Neural progenitor cell (in vitro differentiated cells): Measurements from ENCODE around the gene BATF2. TPM values are rescaled to one million over a fixed set of nuclear protein-coding genes. Genes with fewer than 3 reads are reported as not detected.

Source experiments
- DNase-seq: peaks from one replicate; pipeline ENCODE4 v3.0.0-alpha.2; 2016; ENCODE audit warnings: low spot score
- H2AFZ ChIP-seq: fragments of 200-600 bp; sonication (generic); replicated peaks from 2 replicates; pipeline ENCODE4 v1.6.1; 2016; ENCODE audit warnings: antibody characterized with exemption
- H3F3A ChIP-seq: fragments of 200-600 bp; sonication (generic); 2 replicates; pipeline ENCODE4 v1.6.1; 2016; ENCODE audit warnings: antibody characterized with exemption, low read depth
- H3K27ac ChIP-seq: fragments of 200-600 bp; sonication (generic); 2 replicates; pipeline ENCODE4 v1.5.1; 2016; ENCODE audit warnings: mild to moderate bottlenecking
- H3K27me3 ChIP-seq: fragments of 200-600 bp; sonication (generic); 2 replicates; pipeline ENCODE4 v1.6.1; 2016; ENCODE audit warnings: mild to moderate bottlenecking, moderate library complexity
- H3K36me3 ChIP-seq: fragments of 200-600 bp; sonication (generic); 2 replicates; pipeline ENCODE4 v1.5.1; 2016
- H3K4me1 ChIP-seq: fragments of 200-600 bp; sonication (generic); 2 replicates; pipeline ENCODE4 v1.6.1; 2016; ENCODE audit warnings: mixed run types
- H3K4me2 ChIP-seq: fragments of 200-600 bp; sonication (generic); 2 replicates; pipeline ENCODE4 v1.6.1; 2016
- H3K4me3 ChIP-seq: fragments of 200-600 bp; sonication (generic); 2 replicates; pipeline ENCODE4 v1.5.1; 2016
- H3K79me2 ChIP-seq: fragments of 200-600 bp; sonication (generic); 2 replicates; pipeline ENCODE4 v1.6.1; 2016; ENCODE audit warnings: low read depth
- H3K9ac ChIP-seq: fragments of 200-600 bp; sonication (generic); 2 replicates; pipeline ENCODE4 v1.6.1; 2016
- H3K9me3 ChIP-seq: fragments of 200-600 bp; sonication (generic); 2 replicates; pipeline ENCODE4 v1.5.1; 2016; ENCODE audit warnings: low read depth
- H4K20me1 ChIP-seq: fragments of 200-600 bp; sonication (generic); 2 replicates; pipeline ENCODE4 v1.6.1; 2016; ENCODE audit warnings: low read depth
- H3K27ac Mint-ChIP-seq: 3 replicates; pipeline ENCODE4 v1.8.0; 2021; ENCODE audit warnings: mixed read lengths
- H3K27me3 Mint-ChIP-seq: 2 replicates; pipeline ENCODE4 v1.8.0; 2022; ENCODE audit warnings: low read depth, mild to moderate bottlenecking, inconsistent platforms, moderate library complexity, mixed read lengths; ENCODE audit not compliant: insufficient read depth
- H3K36me3 Mint-ChIP-seq: 3 replicates; pipeline ENCODE4 v1.8.0; 2021; ENCODE audit warnings: mixed read lengths
- H3K4me1 Mint-ChIP-seq: 3 replicates; pipeline ENCODE4 v1.8.0; 2021; ENCODE audit warnings: mixed read lengths
- H3K4me3 Mint-ChIP-seq: 3 replicates; pipeline ENCODE4 v1.8.0; 2021; ENCODE audit warnings: mild to moderate bottlenecking, moderate library complexity, mixed read lengths
- H3K9me3 Mint-ChIP-seq: 3 replicates; pipeline ENCODE4 v1.8.0; 2020; ENCODE audit warnings: mixed read lengths
- CTCF ChIP-seq: fragments of 200-600 bp; sonication (generic); IDR thresholded peaks from 2 replicates; pipeline ENCODE4 v1.5.1; 2017; ENCODE audit warnings: antibody characterized with exemption, mild to moderate bottlenecking
- EZH2 ChIP-seq: fragments of 200-600 bp; sonication (generic); IDR thresholded peaks from 2 replicates; pipeline ENCODE4 v1.6.1; 2017; ENCODE audit warnings: antibody characterized with exemption, mild to moderate bottlenecking, moderate library complexity
- EZH2phosphoT487 ChIP-seq: fragments of 200-600 bp; sonication (generic); IDR thresholded peaks from 2 replicates; pipeline ENCODE4 v1.6.1; 2017; ENCODE audit warnings: antibody characterized with exemption
- total RNA-seq: library from RNA; depleted of rRNA; stranded (reverse); fragments of >200 nt; gene quantifications from 2 replicates; pipeline ENCODE4 v1.2.3, GENCODE V29; 2015; ENCODE audit warnings: low replicate concordance

Gene BATF2
- total RNA-seq, 1 donor from 2014 or later, result not detected

GRCh38 chr11:65021509-65021908, 24.7 kb upstream of the BATF2 start:
- Mint-ChIP-seq H3K27ac (no peak overlapping the region), H3K36me3 (peaks cover 18% of the 10 kb centered on the region), H3K9me3 (no peaks in the 10 kb centered on the region), H3K4me3 (no peak overlapping the region), H3K4me1 (no peaks in the 10 kb centered on the region), H3K27me3 (peaks cover 2% of the 10 kb centered on the region)
- no peaks in the 10 kb centered on the region for H3K36me3 ChIP-seq
- H3K4me2 ChIP-seq, result no peak overlapping the region
- no peak overlapping the region for H3K27ac ChIP-seq
- no peak overlapping the region for H2AFZ ChIP-seq
- no peaks in the 10 kb centered on the region for H3F3A ChIP-seq
- no peaks in the 10 kb centered on the region for H3K9me3 ChIP-seq
- no peak for TF ChIP-seq EZH2
- TF ChIP-seq CTCF, result no peak
- no peak for TF ChIP-seq EZH2phosphoT487
- H4K20me1 ChIP-seq, result no peaks in the 10 kb centered on the region
- H3K4me1 ChIP-seq, result no peaks in the 10 kb centered on the region
- no peak overlapping the region for H3K9ac ChIP-seq
- H3K27me3 ChIP-seq, result no peaks in the 10 kb centered on the region
- no peak overlapping the region for H3K4me3 ChIP-seq
- no peak for DNase-seq
- H3K79me2 ChIP-seq, result peaks cover 1% of the 10 kb centered on the region

GRCh38 chr11:65021003-65021402, 24.2 kb upstream of the BATF2 start:
- H3K9me3 ChIP-seq, result no peaks in the 10 kb centered on the region
- Mint-ChIP-seq H3K4me1 (no peaks in the 10 kb centered on the region), H3K27me3 (peaks cover 2% of the 10 kb centered on the region), H3K27ac (no peak overlapping the region), H3K9me3 (no peaks in the 10 kb centered on the region), H3K36me3 (peaks cover 22% of the 10 kb centered on the region), H3K4me3 (no peak overlapping the region)
- H3K4me2 ChIP-seq, result no peak overlapping the region
- H3K4me3 ChIP-seq, result no peak overlapping the region
- H2AFZ ChIP-seq, result no peak overlapping the region
- no peaks in the 10 kb centered on the region for H3K36me3 ChIP-seq
- no peak overlapping the region for H3K9ac ChIP-seq
- H4K20me1 ChIP-seq, result no peaks in the 10 kb centered on the region
- DNase-seq, result no peak
- no peak for TF ChIP-seq CTCF
- TF ChIP-seq EZH2, result no peak
- no peak for TF ChIP-seq EZH2phosphoT487
- no peak overlapping the region for H3K27ac ChIP-seq
- peaks cover 6% of the 10 kb centered on the region for H3K79me2 ChIP-seq
- H3F3A ChIP-seq, result no peaks in the 10 kb centered on the region
- H3K4me1 ChIP-seq, result no peaks in the 10 kb centered on the region
- no peaks in the 10 kb centered on the region for H3K27me3 ChIP-seq

- H3K4me3 Mint-ChIP-seq, result no peak overlapping the region
- Histone ChIP-seq H3K9ac (no peak overlapping the region), H3K27me3 (no peaks in the 10 kb centered on the region), H4K20me1 (no peaks in the 10 kb centered on the region), H3F3A (peaks cover 3% of the 10 kb centered on the region), H3K9me3 (no peaks in the 10 kb centered on the region), H3K4me2 (no peak overlapping the region), H2AFZ (no peak overlapping the region), H3K27ac (no peak overlapping the region), H3K4me1 (no peaks in the 10 kb centered on the region), H3K79me2 (peaks cover 18% of the 10 kb centered on the region), H3K4me3 (no peak overlapping the region), H3K36me3 (no peaks in the 10 kb centered on the region)
- peaks cover 2% of the 10 kb centered on the region for H3K27me3 Mint-ChIP-seq
- no peak overlapping the region for H3K27ac Mint-ChIP-seq
- H3K36me3 Mint-ChIP-seq, result peaks cover 24% of the 10 kb centered on the region
- peaks cover 5% of the 10 kb centered on the region for H3K4me1 Mint-ChIP-seq
- TF ChIP-seq EZH2phosphoT487 (no peak), EZH2 (no peak), CTCF (no peak)
- no peaks in the 10 kb centered on the region for H3K9me3 Mint-ChIP-seq
- DNase-seq, result no peak
Measured at GRCh38 chr11:65019824-65020223, 23.1 kb upstream of the BATF2 start.
